K562 (cell line): ENCODE measurements around the gene NBEAL2. TPM values are rescaled to one million over a fixed set of nuclear protein-coding genes. Genes with fewer than 3 reads are reported as not detected.

Experiments used
- ARID1B ChIP-seq: fragments of 450-650 bp; IDR thresholded peaks from 2 replicates; pipeline ENCODE4 v1.6.1; 2016; ENCODE audit warnings: antibody characterized with exemption, mild to moderate bottlenecking, inconsistent platforms
- BRD4 ChIP-seq: fragments of 200-600 bp; sonication (generic); IDR thresholded peaks from 2 replicates; pipeline ENCODE4 v1.6.1; 2017; ENCODE audit warnings: inconsistent platforms
- CREBBP ChIP-seq: IDR thresholded peaks from one replicate; pipeline ENCODE4 v1.6.1; 2012; ENCODE audit warnings: low read depth, mild to moderate bottlenecking, control low read depth, inconsistent platforms, low read length
- FUS ChIP-seq: fragments of 200-400 bp; formaldehyde crosslinking; optimal IDR thresholded peaks from 2 replicates; pipeline ENCODE3; 2017; ENCODE audit warnings: low read depth, low read length
- GATAD2B ChIP-seq: fragments of 450-650 bp; IDR thresholded peaks from 2 replicates; pipeline ENCODE4 v1.6.1; 2017; ENCODE audit warnings: mild to moderate bottlenecking, borderline replicate concordance
- NFRKB ChIP-seq: fragments of 450-650 bp; IDR thresholded peaks from 2 replicates; pipeline ENCODE4 v1.6.1; 2016; ENCODE audit warnings: low read depth
- NR2C1 ChIP-seq, 2 experiments: fragments of 450-650 bp; IDR thresholded peaks; 2 replicates each; pipeline ENCODE4 v1.6.1; 2017; ENCODE audit warnings: mild to moderate bottlenecking in 2 of 2, antibody characterized with exemption in 1 of 2, inconsistent platforms in 1 of 2, missing compliant biosample characterization in 1 of 2, missing genetic modification characterization in 1 of 2
- POLR2H ChIP-seq: IDR thresholded peaks from 2 replicates; pipeline ENCODE4 v1.6.1; 2016; ENCODE audit warnings: missing genetic modification characterization, low read depth, mild to moderate bottlenecking, control low read depth, missing compliant biosample characterization, moderate library complexity
- SMAD3 ChIP-seq: fragments of 450-650 bp; formaldehyde crosslinking; conservative IDR thresholded peaks from 2 replicates; pipeline ENCODE4 v1.4.0; 2020; ENCODE audit warnings: mild to moderate bottlenecking
- TRIM24 ChIP-seq, 2 experiments: fragments of 450-650 bp; IDR thresholded peaks; 2 replicates each; pipeline ENCODE4 v1.6.1; 2016
- ZEB2 ChIP-seq: fragments of 450-650 bp; IDR thresholded peaks from 2 replicates; pipeline ENCODE4 v1.6.1; 2016
- ZFPM2 ChIP-seq: fragments of 250-450 bp; sonication (Bioruptor Pico); IDR thresholded peaks from 2 replicates; pipeline ENCODE4 v1.5.1; 2022; ENCODE audit warnings: mild to moderate bottlenecking
- ZKSCAN3 ChIP-seq: fragments of 250-450 bp; sonication (Bioruptor Pico); IDR thresholded peaks from 2 replicates; pipeline ENCODE4 v1.4.0; 2020
- ZNF146 ChIP-seq: IDR thresholded peaks from one replicate; pipeline ENCODE4 v1.6.1; 2018; ENCODE audit warnings: missing compliant biosample characterization; ENCODE audit not compliant: unreplicated experiment
- ZNF197 ChIP-seq: fragments of 200-800 bp; sonication (Bioruptor generic); IDR thresholded peaks from 2 replicates; pipeline ENCODE4 v1.6.1; 2016; ENCODE audit warnings: low read depth, missing genetic modification characterization, missing compliant biosample characterization
- ZNF274 ChIP-seq: IDR thresholded peaks from 2 replicates; pipeline ENCODE4 v1.6.1; 2011; ENCODE audit warnings: low read depth, mild to moderate bottlenecking, low read length, moderate library complexity, borderline replicate concordance
- polyA plus RNA-seq, 8 experiments: library from polyadenylated mRNA; depleted of rRNA in 4 of 8; stranded (reverse) in 5 of 8; unstranded in 3 of 8; fragments of >200 nt; fragmentation: Nextera tagmentation in 2 of 8; fragmentation: Illumina TruSeq in 1 of 8; extraction: Ambion mirVana in 2 of 8; extraction: Trizol in 1 of 8; gene quantifications; 2 replicates each; pipeline versions ENCODE4 v1.2.1 to v1.2.3, GENCODE V29; 2011 to 2014; ENCODE audit warnings: inconsistent platforms in 1 of 8, missing spikeins in 1 of 8
- total RNA-seq, 7 experiments: library from RNA; depleted of rRNA in 6 of 7; stranded (reverse); fragments of >200 nt in 6 of 7; fragmentation: Illumina TruSeq in 2 of 7; extraction: Trizol in 2 of 7; gene quantifications; 2 replicates each; pipeline versions ENCODE4 v1.2.1 to v1.2.3, GENCODE V29; 2011 to 2021; ENCODE audit warnings: low replicate concordance in 1 of 7
- TF ChIP-seq, protein P1 (sequence below): fragments of 450-650 bp; IDR thresholded peaks from 2 replicates; pipeline ENCODE4 v1.6.1; 2016; ENCODE audit warnings: borderline replicate concordance
- TF ChIP-seq, protein P2 (sequence below): fragments of 250-450 bp; sonication (Bioruptor Pico); IDR thresholded peaks from 2 replicates; pipeline ENCODE4 v1.5.0; 2022; ENCODE audit warnings: mild to moderate bottlenecking
- TF ChIP-seq, protein P3 (sequence below): fragments of 450-650 bp; IDR thresholded peaks from 2 replicates; pipeline ENCODE4 v1.7.1; 2018; ENCODE audit warnings: mild to moderate bottlenecking, low read depth; ENCODE audit not compliant: partially characterized antibody
- TF ChIP-seq, protein P4 (sequence below), 2 experiments: IDR thresholded peaks in 1 of 2; conservative IDR thresholded peaks in 1 of 2; 2 replicates each; pipeline ENCODE4 v1.6.1; 2016; ENCODE audit warnings: low read depth in 2 of 2, mild to moderate bottlenecking in 1 of 2, missing compliant biosample characterization in 1 of 2, missing genetic modification characterization in 1 of 2, moderate library complexity in 1 of 2

The NBEAL2 gene
- total and polyA plus RNA-seq, 9 of the 15 experiments (the other 6 are each of a cell fraction or from before 2014, with no cell fraction given), result 0.06 to 114 (median 29.6) TPM

DNA sequence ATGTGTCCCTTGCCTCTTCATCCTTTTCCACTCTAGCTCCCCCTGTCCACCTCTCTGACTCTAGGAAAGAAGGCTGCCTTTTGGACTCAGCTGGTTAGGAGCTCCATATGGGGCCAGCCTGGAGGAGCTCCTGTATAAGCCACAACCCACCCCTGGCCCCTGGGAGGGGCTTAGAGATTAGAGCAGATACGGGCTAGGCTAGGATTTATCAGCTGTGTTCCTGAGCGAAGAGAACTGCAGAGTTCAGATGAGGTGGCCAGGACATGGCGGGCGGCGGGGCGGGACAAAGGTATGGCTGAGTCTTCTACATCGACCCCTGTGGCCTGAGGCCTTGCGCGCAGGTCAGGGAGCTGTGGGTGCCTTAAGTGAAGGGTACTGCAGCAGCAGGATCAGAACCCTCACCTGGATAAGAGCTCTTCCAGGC is 7.9 kb downstream of the NBEAL2 start (continued):
- no peak for TF ChIP-seq NR2C1 (IDR thresholded peaks at IDR 0.05)
- no peak for TF ChIP-seq NR2C1 (tag; IDR thresholded peaks at IDR 0.05)
- TF ChIP-seq ZFPM2, result no peak
- TF ChIP-seq, protein P1, sequence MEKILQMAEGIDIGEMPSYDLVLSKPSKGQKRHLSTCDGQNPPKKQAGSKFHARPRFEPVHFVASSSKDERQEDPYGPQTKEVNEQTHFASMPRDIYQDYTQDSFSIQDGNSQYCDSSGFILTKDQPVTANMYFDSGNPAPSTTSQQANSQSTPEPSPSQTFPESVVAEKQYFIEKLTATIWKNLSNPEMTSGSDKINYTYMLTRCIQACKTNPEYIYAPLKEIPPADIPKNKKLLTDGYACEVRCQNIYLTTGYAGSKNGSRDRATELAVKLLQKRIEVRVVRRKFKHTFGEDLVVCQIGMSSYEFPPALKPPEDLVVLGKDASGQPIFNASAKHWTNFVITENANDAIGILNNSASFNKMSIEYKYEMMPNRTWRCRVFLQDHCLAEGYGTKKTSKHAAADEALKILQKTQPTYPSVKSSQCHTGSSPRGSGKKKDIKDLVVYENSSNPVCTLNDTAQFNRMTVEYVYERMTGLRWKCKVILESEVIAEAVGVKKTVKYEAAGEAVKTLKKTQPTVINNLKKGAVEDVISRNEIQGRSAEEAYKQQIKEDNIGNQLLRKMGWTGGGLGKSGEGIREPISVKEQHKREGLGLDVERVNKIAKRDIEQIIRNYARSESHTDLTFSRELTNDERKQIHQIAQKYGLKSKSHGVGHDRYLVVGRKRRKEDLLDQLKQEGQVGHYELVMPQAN, result peak; percentile 44; the same call in 1 of the 2 replicates
- TF ChIP-seq ZNF274, result no peak
- TF ChIP-seq, protein P2, sequence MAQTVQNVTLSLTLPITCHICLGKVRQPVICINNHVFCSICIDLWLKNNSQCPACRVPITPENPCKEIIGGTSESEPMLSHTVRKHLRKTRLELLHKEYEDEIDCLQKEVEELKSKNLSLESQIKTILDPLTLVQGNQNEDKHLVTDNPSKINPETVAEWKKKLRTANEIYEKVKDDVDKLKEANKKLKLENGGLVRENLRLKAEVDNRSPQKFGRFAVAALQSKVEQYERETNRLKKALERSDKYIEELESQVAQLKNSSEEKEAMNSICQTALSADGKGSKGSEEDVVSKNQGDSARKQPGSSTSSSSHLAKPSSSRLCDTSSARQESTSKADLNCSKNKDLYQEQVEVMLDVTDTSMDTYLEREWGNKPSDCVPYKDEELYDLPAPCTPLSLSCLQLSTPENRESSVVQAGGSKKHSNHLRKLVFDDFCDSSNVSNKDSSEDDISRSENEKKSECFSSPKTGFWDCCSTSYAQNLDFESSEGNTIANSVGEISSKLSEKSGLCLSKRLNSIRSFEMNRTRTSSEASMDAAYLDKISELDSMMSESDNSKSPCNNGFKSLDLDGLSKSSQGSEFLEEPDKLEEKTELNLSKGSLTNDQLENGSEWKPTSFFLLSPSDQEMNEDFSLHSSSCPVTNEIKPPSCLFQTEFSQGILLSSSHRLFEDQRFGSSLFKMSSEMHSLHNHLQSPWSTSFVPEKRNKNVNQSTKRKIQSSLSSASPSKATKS (CRISPR knock-in tag), result no peak
- peak; percentile 93; the same call in 1 of the 2 replicates for TF ChIP-seq POLR2H
- no peak for TF ChIP-seq ARID1B
- TF ChIP-seq CREBBP, result no peak
- TF ChIP-seq, protein P3, sequence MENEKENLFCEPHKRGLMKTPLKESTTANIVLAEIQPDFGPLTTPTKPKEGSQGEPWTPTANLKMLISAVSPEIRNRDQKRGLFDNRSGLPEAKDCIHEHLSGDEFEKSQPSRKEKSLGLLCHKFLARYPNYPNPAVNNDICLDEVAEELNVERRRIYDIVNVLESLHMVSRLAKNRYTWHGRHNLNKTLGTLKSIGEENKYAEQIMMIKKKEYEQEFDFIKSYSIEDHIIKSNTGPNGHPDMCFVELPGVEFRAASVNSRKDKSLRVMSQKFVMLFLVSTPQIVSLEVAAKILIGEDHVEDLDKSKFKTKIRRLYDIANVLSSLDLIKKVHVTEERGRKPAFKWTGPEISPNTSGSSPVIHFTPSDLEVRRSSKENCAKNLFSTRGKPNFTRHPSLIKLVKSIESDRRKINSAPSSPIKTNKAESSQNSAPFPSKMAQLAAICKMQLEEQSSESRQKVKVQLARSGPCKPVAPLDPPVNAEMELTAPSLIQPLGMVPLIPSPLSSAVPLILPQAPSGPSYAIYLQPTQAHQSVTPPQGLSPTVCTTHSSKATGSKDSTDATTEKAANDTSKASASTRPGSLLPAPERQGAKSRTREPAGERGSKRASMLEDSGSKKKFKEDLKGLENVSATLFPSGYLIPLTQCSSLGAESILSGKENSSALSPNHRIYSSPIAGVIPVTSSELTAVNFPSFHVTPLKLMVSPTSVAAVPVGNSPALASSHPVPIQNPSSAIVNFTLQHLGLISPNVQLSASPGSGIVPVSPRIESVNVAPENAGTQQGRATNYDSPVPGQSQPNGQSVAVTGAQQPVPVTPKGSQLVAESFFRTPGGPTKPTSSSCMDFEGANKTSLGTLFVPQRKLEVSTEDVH, result peak; percentile 46
- no peak for TF ChIP-seq BRD4
- TF ChIP-seq NFRKB, result no peak
- no peak for TF ChIP-seq FUS
- no peak for TF ChIP-seq ZNF146 (CRISPR knock-in tag)
- no peak for TF ChIP-seq ZNF197 (CRISPR knock-in tag)
- no peak for TF ChIP-seq ZKSCAN3
- peak; percentile 91 for TF ChIP-seq ZEB2
- no peak for TF ChIP-seq SMAD3 (CRISPR knock-in tag)
- no peak for TF ChIP-seq TRIM24 (IDR thresholded peaks at IDR 0.05)
- TF ChIP-seq, protein P4, sequence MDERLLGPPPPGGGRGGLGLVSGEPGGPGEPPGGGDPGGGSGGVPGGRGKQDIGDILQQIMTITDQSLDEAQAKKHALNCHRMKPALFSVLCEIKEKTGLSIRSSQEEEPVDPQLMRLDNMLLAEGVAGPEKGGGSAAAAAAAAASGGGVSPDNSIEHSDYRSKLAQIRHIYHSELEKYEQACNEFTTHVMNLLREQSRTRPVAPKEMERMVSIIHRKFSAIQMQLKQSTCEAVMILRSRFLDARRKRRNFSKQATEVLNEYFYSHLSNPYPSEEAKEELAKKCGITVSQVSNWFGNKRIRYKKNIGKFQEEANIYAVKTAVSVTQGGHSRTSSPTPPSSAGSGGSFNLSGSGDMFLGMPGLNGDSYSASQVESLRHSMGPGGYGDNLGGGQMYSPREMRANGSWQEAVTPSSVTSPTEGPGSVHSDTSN (CRISPR knock-in tag; IDR thresholded peaks at IDR 0.05; ENCODE audit: low read depth), result no peak
- TF ChIP-seq, protein P4 (tag; conservative IDR thresholded peaks at IDR 0.05; ENCODE audit: low read depth), result no peak
- peak; percentile 10; the same call in 1 of the 2 replicates for TF ChIP-seq GATAD2B
